HG03066 (cell line): Measurements from ENCODE around the gene C16orf90.
"Not testable (repeated sequence)": the region's sequence is repeated elsewhere in the genome, so short reads cannot be mapped to it uniquely, and the experiment has no call there.

ENCODE experiments used
- ATAC-seq: cut with Tn5 transposase; IDR thresholded peaks from one replicate; pipeline ENCODE4 v1.9.1; 2021; ENCODE audit warnings: low read depth; ENCODE audit not compliant: unreplicated experiment

Gene C16orf90

DNA sequence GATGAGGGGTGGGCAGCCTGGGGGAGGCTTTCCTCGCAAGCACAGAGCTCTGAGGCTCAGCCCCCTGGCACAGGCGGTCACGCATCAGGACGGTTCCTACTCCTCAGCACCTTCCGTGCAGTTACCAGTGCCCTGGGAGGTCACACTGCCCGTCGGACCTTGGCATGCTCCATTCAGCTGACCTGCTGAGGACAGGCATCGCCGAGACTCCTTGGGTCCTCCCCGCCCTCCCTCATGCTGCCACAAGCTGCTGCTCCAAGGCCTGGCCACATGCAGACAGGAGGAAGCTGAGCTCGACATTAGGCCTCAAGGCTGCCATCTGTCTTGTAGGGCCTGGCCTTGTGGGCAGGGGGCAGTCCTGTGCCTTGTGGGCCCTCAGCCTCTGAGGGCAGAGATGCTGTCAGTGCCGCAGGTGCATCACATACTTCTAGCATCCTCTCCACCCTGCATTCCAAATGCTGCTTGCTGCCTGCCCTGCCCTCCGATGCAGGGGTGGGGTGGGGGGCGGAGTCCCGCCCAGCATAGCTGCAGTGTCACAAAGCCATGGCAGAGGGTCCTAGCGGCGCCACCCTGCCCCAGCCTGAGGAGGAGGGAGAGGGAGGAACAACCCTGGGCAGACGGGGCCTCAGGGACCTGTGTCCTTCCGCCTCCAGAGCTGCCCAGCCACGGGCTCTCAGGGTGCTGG, 9.3 kb downstream of the C16orf90 start:
- ATAC-seq = no peak

DNA sequence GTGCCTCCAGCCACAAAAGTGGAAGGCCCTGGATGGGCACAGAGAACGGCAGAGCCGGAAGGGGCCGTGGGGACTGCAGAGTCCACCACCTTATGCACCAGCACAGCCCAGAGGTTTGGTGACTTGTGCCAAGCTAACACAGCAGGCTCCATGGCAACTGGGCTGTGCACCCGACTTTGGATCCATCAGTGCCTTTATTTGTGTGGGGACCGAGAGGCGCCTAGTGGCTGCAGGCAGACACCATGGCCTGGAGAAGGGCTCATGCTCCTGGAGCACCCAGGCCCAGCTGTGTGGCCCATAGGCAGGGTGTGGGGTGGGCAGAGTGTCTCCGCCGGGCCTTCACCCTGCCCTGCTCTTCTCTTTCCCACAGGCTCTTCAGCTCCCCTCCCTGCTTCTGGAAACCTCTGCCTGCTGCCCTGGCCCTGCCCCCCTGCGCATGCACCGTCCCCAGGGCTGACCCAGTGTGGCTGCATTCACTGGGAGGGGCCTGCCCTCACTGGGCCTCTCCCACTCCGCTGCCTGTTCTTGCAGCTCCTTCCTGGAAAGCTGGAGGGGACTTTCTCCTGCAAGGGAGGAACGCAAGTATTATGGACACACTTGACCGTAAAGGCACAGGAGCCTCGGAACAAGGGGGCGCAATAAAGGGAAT, 10.1 kb downstream of the C16orf90 start:
- ATAC-seq = no peak

GRCh38 chr16:3484318-3485096, 10.8 kb downstream of the C16orf90 start:
- no peak for ATAC-seq

DNA sequence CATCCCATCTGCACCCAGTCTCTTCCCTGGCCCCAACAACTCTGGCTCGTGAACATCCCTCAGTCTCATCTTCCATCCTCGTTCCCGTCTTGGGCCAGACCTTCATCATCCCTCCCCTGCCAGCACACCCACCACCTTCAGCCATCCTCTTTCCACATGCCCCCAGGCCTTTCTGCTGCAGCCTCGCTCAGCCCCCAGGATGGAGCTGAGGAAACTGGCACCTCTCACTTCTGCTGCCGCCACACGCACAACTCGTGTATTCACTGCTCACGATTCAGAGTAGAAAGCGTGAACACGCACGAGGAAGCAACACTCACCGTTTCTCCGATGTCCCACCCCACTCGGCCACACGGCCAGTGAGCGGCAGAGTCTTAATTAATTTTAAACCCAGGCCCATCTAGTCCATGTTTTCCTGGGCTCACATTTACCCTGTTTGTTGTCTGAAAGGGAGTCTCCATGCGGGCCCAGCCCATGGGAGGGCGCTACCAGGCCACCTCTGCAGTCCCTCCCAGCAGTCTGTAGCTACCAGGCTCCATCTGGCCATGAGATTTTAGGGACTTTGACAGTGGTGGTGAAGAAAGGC, 12.5 kb downstream of the C16orf90 start:
- ATAC-seq = no peak

GRCh38 chr16:3481696-3482658, 13.3 kb downstream of the C16orf90 start:
- no peak for ATAC-seq

GRCh38 chr16:3480901-3481695, 14.2 kb downstream of the C16orf90 start:
- ATAC-seq = no peak

DNA sequence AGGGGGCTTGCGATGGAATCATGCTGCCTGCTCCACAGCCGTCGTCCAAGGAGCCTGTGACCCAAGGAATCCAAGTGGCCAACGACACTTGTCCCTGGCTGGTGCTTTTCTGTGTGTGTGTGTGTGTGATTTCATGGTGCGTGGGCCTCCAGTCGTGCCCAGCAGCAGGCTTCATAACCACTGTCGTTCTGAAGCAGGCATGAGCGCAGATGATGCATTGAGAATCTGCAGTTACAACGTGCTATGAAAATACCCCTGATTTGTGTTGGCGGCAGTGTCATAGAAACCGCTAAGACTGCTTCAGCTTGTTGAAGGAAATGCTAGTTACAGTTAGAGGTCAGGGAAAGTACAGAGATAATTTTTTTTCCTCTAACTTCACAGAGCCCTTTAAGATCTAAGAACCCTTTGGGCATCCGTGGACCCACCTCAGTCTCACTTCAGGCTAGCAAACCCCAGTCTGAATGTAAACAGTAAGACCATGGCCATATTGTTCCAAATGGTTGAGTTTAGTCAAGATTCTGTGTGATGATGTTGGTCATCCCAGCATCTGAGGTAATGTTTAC, 15.6 kb downstream of the C16orf90 start:
- ATAC-seq = no peak

DNA sequence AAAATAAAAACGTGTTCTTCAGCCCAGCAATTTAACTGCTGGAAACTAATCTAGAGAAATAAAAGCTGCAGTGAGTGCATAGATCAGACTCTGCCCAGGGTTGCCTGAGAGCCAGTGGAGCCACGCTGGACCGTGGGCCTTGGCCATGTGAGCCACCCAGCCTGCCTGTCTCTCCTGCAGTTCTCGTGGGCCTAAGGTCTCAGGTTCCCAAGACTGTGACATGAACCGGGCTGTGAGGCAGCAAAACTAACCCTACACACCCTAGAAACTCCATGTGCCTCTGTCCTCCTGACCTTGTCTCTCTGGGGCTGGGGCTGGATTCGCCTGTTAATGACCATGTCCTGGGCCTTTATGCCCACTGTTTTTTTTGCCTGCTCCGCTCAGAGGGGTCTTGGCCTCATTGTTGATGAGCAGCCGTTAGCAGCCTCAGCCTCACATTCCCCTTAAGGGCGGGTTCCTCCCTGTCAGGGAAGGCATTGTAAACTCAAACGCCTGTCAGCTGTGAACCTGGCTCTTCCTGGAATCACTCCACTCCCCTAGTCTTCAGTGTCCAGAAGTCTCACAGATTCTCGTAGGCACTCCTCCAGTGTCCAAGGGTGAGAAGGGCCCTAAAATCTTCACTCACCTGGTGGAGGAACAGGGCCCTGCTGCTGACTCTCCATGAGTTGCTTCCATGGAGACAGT, 16.9 kb downstream of the C16orf90 start:
- ATAC-seq = no peak

- ATAC-seq = no peak
Observed at GRCh38 chr16:3476409-3476808, 18.9 kb downstream of the C16orf90 start.

- ATAC-seq = no peak
Observed at GRCh38 chr16:3475604-3476375, 19.5 kb downstream of the C16orf90 start.

GRCh38 chr16:3474870-3475269, 20.4 kb downstream of the C16orf90 start:
- ATAC-seq = not testable (repeated sequence)

GRCh38 chr16:3474136-3474779, 21.0 kb downstream of the C16orf90 start:
- ATAC-seq = no peak

- not testable (repeated sequence) for ATAC-seq
Observed at GRCh38 chr16:3473596-3473943, 21.7 kb downstream of the C16orf90 start.

DNA sequence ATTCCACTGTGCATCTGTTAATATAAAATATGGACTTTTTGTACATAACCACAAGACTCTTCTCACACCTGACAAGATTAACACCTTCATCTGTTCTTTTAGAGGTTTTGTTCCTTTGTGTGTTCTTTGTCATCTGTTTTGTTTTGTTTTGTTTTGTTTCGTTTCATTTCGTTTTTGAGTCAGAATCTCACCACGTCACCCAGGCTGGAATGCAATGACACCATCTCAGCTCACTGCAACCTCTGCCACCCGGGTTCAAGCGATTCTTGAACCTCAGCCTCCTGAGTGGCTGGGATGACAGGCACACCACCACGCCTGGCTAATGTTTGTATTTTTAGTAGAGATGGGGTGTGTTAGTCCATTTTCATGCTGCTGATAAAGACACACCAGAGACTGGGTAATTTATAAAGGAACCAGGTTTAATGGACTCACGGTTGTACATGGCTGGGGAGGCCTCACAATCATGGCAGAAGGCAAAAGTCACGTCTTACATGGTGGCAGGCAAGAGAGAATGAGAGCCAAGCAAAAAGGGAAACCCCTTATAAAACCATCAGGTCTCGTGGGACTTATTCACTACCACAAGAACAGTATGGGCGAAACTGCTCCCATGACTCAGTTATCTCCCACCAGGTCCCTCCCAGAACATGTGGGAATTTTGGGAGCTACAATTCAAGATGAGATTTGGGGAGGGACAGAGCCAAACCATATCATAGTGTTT, 22.3 kb downstream of the C16orf90 start:
- no peak for ATAC-seq

DNA sequence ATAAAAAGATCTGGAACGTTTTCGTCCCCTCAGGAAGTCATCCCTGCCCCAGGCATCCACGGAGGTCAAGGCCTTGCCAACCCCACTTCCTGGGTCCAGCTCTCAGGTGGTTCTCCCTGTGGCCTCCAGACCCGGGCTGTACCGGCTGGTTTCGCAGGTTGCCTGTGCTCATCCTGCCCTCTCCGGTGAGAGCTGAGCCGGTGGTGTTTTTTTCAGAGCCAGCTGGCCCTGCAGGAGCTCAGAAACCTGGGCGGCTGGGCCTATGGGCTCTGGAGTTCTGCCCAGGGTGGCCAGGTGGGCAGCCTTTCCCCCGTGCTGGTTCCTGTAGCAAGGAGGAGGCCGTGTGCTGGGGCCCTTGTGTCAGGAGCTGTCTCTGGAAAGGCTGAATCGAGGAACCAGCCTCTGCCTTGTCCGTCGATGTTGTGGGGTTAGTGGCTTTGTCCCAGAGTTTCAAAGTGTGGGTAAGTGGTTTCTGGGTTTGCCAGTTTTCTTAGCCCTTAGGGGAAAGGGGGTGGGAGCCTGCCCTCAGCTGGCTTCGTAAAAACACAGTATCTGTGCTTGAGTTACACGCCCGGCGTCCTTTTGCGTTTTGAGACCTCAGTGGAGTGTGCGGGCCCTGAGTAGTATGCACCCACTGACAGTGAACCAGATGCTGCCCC, 23.6 kb downstream of the C16orf90 start:
- ATAC-seq = no peak

DNA sequence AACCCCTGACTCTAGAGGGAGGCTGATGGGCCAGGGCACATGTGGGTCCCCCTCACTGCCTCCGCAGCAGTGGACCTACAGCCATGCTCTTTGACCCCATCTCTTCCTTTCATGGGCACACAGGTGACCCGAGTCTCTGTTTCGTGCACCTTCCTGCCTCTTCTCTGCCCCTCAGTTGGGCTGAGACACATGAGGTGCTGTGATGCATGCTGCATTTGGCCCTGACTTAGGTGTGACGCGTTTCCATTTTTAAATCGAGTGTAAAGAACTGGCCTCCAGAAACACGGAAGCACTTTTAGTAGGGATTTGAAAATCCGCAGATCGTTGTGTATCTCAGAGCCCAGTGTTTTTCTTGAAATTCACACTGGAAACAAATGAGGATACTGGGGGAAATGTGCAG, 24.6 kb downstream of the C16orf90 start:
- ATAC-seq = no peak
